HCT116 (cell line): Measurements from ENCODE around the gene TMEM63B. TPM values are rescaled to one million over a fixed set of nuclear protein-coding genes. Genes with fewer than 3 reads are reported as not detected.
A peak's percentile ranks its signal among the peaks of the same experiment; 100 is the strongest.

Source experiments
- ATAC-seq: fragments of 200-7000 bp; cut with Tn5 transposase; 2 replicates; pipeline ENCODE4 v1.9.1; 2020; ENCODE audit warnings: mild to moderate bottlenecking, moderate library complexity
- BruUV-seq: library from RNA; stranded (reverse); fragments of 400-500 nt; replicated peaks from 2 replicates; lab custom pipeline; 2021; lab: Mats Ljungman, UMichigan
- CTCF ChIA-PET: fragments of 300-600 bp; sonication (Branson Sonifier 250); formaldehyde crosslinking; loops from one replicate; lab custom pipeline; 2021; ENCODE audit warnings: antibody characterized with exemption; lab: Charles Lee
- POLR2A ChIA-PET: fragments of 300-600, 350-600 bp; sonication (Branson Sonifier 250); formaldehyde crosslinking; loops from one replicate; lab custom pipeline; 2021; ENCODE audit warnings: antibody characterized with exemption; lab: Charles Lee
- RAD21 ChIA-PET, 2 experiments: fragments of 300-600 bp; sonication (Branson Sonifier 250); formaldehyde crosslinking; loops; one replicate each; lab custom pipeline; 2023; ENCODE audit warnings: low total read pairs in 2 of 2; ENCODE audit not compliant: uncharacterized antibody in 2 of 2, unreplicated experiment in 2 of 2, low non-redundant PET in 1 of 2; lab: Charles Lee
- DNase-seq: peaks from one replicate; pipeline ENCODE4 v3.0.0-alpha.2; 2010; ENCODE audit warnings: low read depth, low spot score
- H2AFZ ChIP-seq: fragments of 200-600 bp; shearing (Covaris generic), sonication (generic); 2 replicates; pipeline ENCODE4 v1.6.1; 2017; ENCODE audit warnings: low read depth, mixed run types, mixed read lengths, antibody characterized with exemption, low read length; ENCODE audit not compliant: poor library complexity, severe bottlenecking
- H3K27ac ChIP-seq: 2 replicates; pipeline ENCODE4 v1.5.1; 2012; ENCODE audit warnings: low read depth, low read length
- H3K27me3 ChIP-seq: fragments of 200-600 bp; sonication (generic); 2 replicates; pipeline ENCODE4 v1.6.1; 2016; ENCODE audit warnings: mixed run types, low read length, mixed read lengths; ENCODE audit not compliant: insufficient read depth
- H3K36me3 ChIP-seq, 2 experiments: fragments of 200-500 bp in 1 of 2; fragments of 200-600 bp in 1 of 2; sonication (Bioruptor generic) in 1 of 2; sonication (generic) in 1 of 2; 2 replicates each; pipeline versions ENCODE4 v1.5.1 to v1.6.1; 2014 to 2016; ENCODE audit warnings: low read length in 2 of 2, inconsistent platforms in 1 of 2, mixed read lengths in 1 of 2, mixed run types in 1 of 2; ENCODE audit not compliant: insufficient read depth in 2 of 2, control insufficient read depth in 1 of 2
- H3K4me1 ChIP-seq, 2 experiments: fragments of 200-600 bp in 1 of 2; sonication (generic) in 1 of 2; 2 replicates each; pipeline versions ENCODE4 v1.5.1 to v1.6.1; 2012 to 2017; ENCODE audit warnings: low read length in 2 of 2, inconsistent platforms in 1 of 2, mild to moderate bottlenecking in 1 of 2, mixed read lengths in 1 of 2, mixed run types in 1 of 2, moderate library complexity in 1 of 2; ENCODE audit not compliant: insufficient read depth in 2 of 2, control insufficient read depth in 1 of 2
- H3K4me2 ChIP-seq: fragments of 200-600 bp; sonication (generic); 2 replicates; pipeline ENCODE4 v1.6.1; 2017; ENCODE audit warnings: mixed run types, low read length, mixed read lengths
- H3K4me3 ChIP-seq, 2 experiments: fragments of 200-600 bp in 1 of 2; sonication (generic) in 1 of 2; replicated peaks in 1 of 2; 2 replicates each; pipeline ENCODE4 v1.5.1; 2011 to 2016; ENCODE audit warnings: low read length in 2 of 2, control low read depth in 1 of 2, low read depth in 1 of 2, mild to moderate bottlenecking in 1 of 2, mixed read lengths in 1 of 2, mixed run types in 1 of 2
- H3K79me2 ChIP-seq: fragments of 200-600 bp; sonication (generic); 2 replicates; pipeline ENCODE4 v1.6.1; 2017; ENCODE audit warnings: mild to moderate bottlenecking, mixed run types, low read length, moderate library complexity, mixed read lengths; ENCODE audit not compliant: insufficient read depth
- H3K9ac ChIP-seq: fragments of 200-600 bp; sonication (generic); 2 replicates; pipeline ENCODE4 v1.6.1; 2016; ENCODE audit warnings: low read length, mixed read lengths
- H3K9me2 ChIP-seq: fragments of 200-600 bp; sonication (generic), shearing (Covaris generic); 2 replicates; pipeline ENCODE4 v1.6.1; 2017; ENCODE audit warnings: mixed run types, mild to moderate bottlenecking, moderate library complexity; ENCODE audit not compliant: insufficient read depth
- H3K9me3 ChIP-seq, 2 experiments: fragments of 200-500 bp in 1 of 2; fragments of 200-600 bp in 1 of 2; sonication (Bioruptor generic) in 1 of 2; sonication (generic) in 1 of 2; 2 replicates each; pipeline ENCODE4 v1.6.1; 2014 to 2017; ENCODE audit warnings: low read length in 2 of 2, mixed read lengths in 2 of 2, inconsistent platforms in 1 of 2, low read depth in 1 of 2, mild to moderate bottlenecking in 1 of 2, mixed run types in 1 of 2, moderate library complexity in 1 of 2; ENCODE audit not compliant: control insufficient read depth in 1 of 2, insufficient read depth in 1 of 2
- H4K20me1 ChIP-seq: fragments of 200-600 bp; sonication (generic), shearing (Covaris generic); 2 replicates; pipeline ENCODE4 v1.6.1; 2017; ENCODE audit warnings: mixed run types, mild to moderate bottlenecking, moderate library complexity; ENCODE audit not compliant: insufficient read depth
- ATF3 ChIP-seq: IDR thresholded peaks from 2 replicates; pipeline ENCODE4 v1.6.1; 2012
- CBX3 ChIP-seq: IDR thresholded peaks from 2 replicates; pipeline ENCODE4 v1.6.1; 2012; ENCODE audit warnings: low read depth
- EZH2 ChIP-seq: fragments of 200-600 bp; sonication (generic); IDR thresholded peaks from 2 replicates; pipeline ENCODE4 v1.6.1; 2017; ENCODE audit warnings: antibody characterized with exemption, mixed run types
- REST ChIP-seq: IDR thresholded peaks from 2 replicates; pipeline ENCODE4 v1.6.1; 2012; ENCODE audit warnings: low read depth
- SRF ChIP-seq: IDR thresholded peaks from 2 replicates; pipeline ENCODE4 v1.6.1; 2012; ENCODE audit warnings: low read depth
- TCF7L2 ChIP-seq: IDR thresholded peaks from 2 replicates; pipeline ENCODE4 v1.7.0; 2011; ENCODE audit warnings: borderline replicate concordance, inconsistent platforms; ENCODE audit not compliant: insufficient read depth, insufficient read length; ENCODE audit errors: extremely low read depth
- YY1 ChIP-seq: IDR thresholded peaks from 2 replicates; pipeline ENCODE4 v1.6.1; 2011; ENCODE audit warnings: low read length, low read depth, moderate library complexity, mild to moderate bottlenecking; ENCODE audit not compliant: insufficient replicate concordance; ENCODE audit errors: extremely low read depth
- ZFX ChIP-seq: fragments of 450-650 bp; IDR thresholded peaks from 2 replicates; pipeline ENCODE4 v1.6.1; 2017
- intact Hi-C: fragments of 100-400 bp; cut with micrococcal nuclease; formaldehyde crosslinking; loops from 2 replicates; pipeline ENCODE4 v1.10.0; 2022
- total RNA-seq: library from RNA; stranded (reverse); gene quantifications from one replicate; pipeline ENCODE4 v1.2.1, GENCODE V29; 2021; ENCODE audit not compliant: unreplicated experiment

TMEM63B gene
- total RNA-seq, 1 experiment from 2014 or later = 58.2 TPM

GRCh38 chr6:44192428-44193041 lies 65.2 kb downstream of the TMEM63B start:
- DNase-seq (no peak), ATAC-seq (peak; percentile 87)
- Histone ChIP-seq H3K79me2 (no peaks in the 10 kb centered on the region), H3K36me3 (no peaks in the 10 kb centered on the region), H3K9me2 (no peaks in the 10 kb centered on the region), H3K27ac (no peak overlapping the region), H3K9ac (no peak overlapping the region), H3K9me3 (no peaks in the 10 kb centered on the region), H3K4me1 (peaks cover 10 to 13% of the 10 kb centered on the region in 2 experiments; a peak in 3 of 4 replicates), H3K4me3 (no peak overlapping the region), H2AFZ (peak overlapping the region; percentile 56), H4K20me1 (no peaks in the 10 kb centered on the region), H3K4me2 (peak overlapping the region; percentile 17; the same call in 1 of the 2 replicates), H3K27me3 (no peaks in the 10 kb centered on the region)
- intact Hi-C loops = no loop called here
- RAD21 ChIA-PET = no interaction called here
- POLR2A ChIA-PET = interaction anchor here (1.5 to 1.9 kb wide), 2 partner anchors 20 to 54 kb away, joined by 3 to 6 read pairs; partner anchors contain the start of gene HSP90AB1
- TF ChIP-seq YY1 (no peak), TCF7L2 (no peak)
- no TSS peak for BruUV-seq
- CTCF ChIA-PET = interaction anchor here (1.2 kb wide), 2 partner anchors 17 to 45 kb away, joined by 3 read pairs; no protein-coding TSS in a partner anchor

GRCh38 chr6:44193307-44193910 lies 66.1 kb downstream of the TMEM63B start:
- intact Hi-C loops = no loop called here

More at GRCh38 chr6:44193307-44193910, 66.1 kb downstream of the TMEM63B start:
- Histone ChIP-seq H3K27ac (no peak overlapping the region), H3K9me2 (no peaks in the 10 kb centered on the region), H3K27me3 (no peaks in the 10 kb centered on the region), H3K9ac (no peak overlapping the region), H3K79me2 (no peaks in the 10 kb centered on the region), H2AFZ (no peak overlapping the region), H3K36me3 (no peaks in the 10 kb centered on the region), H4K20me1 (no peaks in the 10 kb centered on the region), H3K4me1 (peaks cover 10 to 13% of the 10 kb centered on the region in 2 experiments; a peak in 3 of 4 replicates), H3K4me2 (no peak overlapping the region), H3K9me3 (no peaks in the 10 kb centered on the region), H3K4me3 (no peak overlapping the region)
- DNase-seq (no peak), ATAC-seq (no peak)
- TF ChIP-seq ATF3 = no peak
- no peak for TF ChIP-seq CBX3
- no peak for TF ChIP-seq REST
- no peak for TF ChIP-seq EZH2
- TF ChIP-seq SRF = no peak
- no peak for TF ChIP-seq ZFX
- no peak for TF ChIP-seq YY1
- POLR2A ChIA-PET = interaction anchor here (1.5 to 1.9 kb wide), 2 partner anchors 20 to 53 kb away, joined by 3 to 6 read pairs; partner anchors contain the start of gene HSP90AB1
- CTCF ChIA-PET = interaction anchor here (1.2 kb wide), 2 partner anchors 18 to 44 kb away, joined by 3 read pairs; no protein-coding TSS in a partner anchor
- BruUV-seq = no TSS peak
- RAD21 ChIA-PET = no interaction called here
